HG03060 (cell line): ENCODE measurements around the gene STAG1.
"Not testable (repeated sequence)": the region's sequence is repeated elsewhere in the genome, so short reads cannot be mapped to it uniquely, and the experiment has no call there.

Experiments
- ATAC-seq: cut with Tn5 transposase; IDR thresholded peaks from one replicate; pipeline ENCODE4 v1.9.1; 2021; ENCODE audit warnings: low read depth, moderate number of reproducible peaks; ENCODE audit not compliant: unreplicated experiment

STAG1 gene

DNA sequence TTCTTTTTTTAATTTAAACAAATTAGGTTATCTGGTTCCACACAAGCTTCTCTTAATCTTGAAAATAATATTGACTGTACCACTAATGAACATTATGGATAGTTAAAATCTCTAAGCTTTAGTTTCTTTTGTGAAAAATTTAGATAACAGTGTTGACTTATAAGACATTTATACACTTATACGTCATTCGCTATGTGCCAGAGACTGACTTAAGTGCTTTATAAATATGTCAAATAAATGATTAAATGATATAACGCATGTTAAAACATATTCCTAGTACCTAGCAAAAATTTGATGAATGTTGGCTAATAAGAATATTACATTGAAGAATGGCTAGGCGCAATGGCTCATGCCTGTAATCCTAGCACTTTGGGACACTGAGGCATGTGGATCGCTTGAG, 405.7 kb downstream of the STAG1 start:
- ATAC-seq, result no peak

DNA sequence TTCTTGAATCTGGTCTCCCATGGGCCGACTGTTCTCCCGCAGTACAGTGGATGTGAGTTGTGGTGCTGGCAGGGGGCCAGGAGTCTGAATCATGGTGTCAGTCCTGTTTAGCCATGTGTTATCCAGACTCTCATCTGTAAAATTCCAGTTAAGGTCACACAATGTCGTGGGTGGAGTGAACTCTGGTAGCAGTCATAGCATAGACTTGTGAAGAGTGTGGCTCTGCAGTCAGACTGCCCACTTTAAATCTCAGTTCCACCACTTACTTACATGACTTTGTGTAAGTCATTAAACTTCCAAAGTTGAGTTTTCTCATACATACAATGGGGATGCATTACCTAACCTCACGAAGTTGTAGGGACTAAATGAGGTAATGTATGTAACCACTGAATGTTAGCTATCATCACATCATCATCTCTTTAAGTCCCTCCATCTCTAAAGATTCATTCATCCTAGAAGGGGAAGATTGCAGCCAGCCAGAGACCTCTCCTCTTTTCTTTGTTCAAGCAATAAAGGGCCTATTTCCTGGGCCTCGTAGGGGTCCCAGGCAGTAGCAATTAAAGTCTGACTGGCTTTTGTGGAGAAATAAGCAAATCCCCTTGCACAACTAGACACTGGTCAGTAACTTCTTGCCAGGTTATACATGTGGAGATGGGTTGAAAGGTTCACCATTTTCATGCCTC, 408.2 kb downstream of the STAG1 start:
- no peak for ATAC-seq

DNA sequence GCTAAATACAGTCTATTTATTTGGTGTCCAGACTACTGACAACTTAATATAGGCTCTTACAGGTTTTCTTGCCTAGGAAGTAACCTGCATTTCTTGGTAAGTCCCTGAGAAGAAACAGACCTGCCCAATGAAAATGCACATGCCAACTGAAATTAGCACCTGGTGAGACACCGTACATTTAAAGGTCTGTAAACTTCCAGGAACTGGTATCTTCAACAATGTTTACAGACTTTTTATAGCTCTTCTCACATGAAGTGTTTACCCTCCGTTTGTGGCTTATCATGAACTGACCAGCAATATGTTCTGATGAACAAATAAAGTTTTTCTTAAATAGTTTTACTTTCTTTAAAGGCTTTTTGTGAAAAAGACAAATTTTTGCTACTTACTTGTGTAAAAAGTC, 408.7 kb downstream of the STAG1 start:
- ATAC-seq, result no peak

DNA sequence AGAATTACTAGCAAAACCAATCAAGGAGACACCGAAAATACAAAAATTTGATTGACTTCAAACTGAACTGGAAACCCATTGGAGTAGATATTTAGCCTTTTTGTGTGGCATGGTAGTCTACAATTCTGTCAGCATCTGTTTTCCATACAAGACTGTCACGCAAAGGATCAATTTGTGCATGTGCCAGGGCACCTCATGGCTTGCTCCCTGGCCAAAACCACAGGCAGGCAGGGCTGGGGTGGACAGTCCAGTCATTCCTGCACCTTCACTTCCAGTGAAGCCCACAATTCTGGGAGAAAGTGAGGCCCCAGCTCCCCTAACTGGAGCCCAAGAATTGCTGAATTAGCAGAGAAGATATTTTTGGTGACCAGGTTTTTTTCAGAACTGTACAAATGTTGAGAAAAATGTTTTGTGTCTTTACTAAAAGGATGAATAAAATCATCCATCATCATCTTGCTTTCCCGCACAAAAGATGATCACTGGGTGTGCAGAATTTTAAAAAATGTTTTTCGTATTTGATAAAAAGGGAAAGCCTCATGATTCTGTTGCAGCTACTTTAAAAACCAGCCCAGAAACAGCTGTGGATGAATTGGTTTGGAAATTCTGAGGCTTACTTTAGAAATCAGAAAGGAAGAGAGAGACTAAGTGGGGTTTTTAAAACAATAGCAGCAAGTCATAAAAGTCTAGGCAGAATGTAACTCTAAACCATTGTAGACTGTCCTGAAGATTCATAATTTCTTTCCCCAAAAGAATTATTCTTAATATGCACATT, 415.7 kb downstream of the STAG1 start:
- ATAC-seq, result no peak

DNA sequence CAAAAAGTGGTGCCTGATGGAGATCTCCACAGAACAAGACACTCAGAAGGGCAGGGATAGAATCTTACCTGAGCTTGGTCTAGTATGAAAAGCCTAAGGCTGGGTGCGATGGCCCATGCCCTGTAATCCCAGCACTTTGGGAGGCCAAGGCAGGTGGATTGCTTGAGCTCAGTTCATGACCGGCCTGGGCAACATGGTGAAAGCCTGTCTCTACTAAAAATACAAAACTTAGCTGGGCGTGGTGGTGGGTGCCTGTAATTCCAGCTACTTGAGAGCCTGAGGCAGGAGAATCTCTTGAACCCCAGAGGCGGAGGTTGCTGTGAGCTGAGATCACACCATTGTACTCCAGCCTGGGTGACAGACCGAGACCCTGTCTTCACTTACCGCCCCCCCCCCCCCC, 417.5 kb downstream of the STAG1 start:
- not testable (repeated sequence) for ATAC-seq

DNA sequence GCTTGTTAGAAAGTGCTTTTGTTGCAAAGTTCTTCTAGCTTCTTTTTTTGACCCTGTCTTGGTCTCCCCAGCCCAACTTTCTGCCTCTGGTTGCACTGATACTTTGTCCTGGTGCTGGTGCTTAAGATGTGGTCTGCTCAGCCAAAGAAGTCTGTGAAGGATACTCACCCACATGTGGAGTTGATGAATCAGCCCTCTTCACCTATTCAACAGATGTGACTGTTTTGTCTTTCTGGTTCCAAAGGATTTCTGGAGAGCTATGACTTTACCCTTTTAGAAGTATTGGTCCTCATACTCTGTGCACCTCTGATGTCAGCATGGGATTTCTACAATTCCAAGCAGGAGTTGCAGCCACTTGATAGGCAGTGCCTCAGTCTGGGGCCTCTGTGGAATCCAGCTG, 418.0 kb downstream of the STAG1 start:
- ATAC-seq, result no peak

DNA sequence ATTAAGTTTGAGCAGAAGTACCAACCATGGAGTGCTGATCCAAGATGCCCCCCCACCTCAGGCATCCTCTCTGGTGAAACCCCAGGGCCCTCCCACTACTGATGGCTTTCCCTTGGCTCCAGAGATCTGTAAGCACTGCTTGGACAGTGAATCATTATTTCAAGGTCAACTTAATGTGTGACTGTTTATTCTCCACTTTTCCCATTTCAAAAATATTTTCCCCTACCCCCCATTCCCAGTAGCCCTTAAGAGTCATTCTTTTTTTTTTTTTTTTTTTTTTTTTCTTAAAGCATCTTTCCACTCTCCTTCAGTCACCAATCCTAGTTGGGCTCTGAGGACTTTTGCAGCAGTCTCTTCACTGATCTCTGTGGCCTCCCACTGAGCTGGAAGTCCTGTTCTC, 419.4 kb downstream of the STAG1 start:
- no peak for ATAC-seq

DNA sequence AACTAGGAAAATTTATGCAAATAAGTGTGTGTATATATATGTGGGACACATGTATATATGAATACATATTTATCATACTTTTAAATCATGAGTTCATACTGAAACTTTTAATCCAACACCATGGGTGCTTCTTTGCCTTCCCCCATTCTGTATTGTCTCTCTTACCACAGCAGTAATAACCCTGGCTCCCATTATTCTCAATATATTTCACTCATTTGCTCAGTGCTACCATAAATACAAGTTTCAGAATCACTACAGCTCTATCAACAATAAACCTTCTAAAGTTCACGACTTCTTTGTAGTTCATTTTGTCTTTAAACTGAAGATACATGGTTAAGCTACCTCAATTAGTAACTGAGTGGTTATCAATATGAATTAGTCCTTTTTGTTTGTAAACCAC, 419.9 kb downstream of the STAG1 start:
- no peak for ATAC-seq

DNA sequence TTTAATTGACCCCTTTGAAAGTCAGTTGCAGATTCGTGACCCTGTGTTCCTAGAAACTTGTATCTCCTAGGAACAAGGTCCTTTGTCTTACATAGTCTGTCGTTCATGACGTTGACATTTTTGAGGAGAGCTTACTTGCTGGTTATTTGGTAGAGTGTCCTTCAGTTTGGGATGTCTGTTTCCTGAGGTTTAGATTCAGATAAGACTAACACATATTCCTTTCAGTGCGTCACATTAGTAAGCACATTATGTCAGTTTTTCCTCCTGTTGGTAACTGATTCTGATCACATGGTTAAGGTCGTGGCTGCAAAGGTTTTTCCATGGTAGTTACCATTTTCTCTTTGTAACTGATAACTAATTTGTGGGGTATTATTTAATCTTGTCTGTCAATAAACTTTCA, 421.3 kb downstream of the STAG1 start:
- ATAC-seq, result no peak

DNA sequence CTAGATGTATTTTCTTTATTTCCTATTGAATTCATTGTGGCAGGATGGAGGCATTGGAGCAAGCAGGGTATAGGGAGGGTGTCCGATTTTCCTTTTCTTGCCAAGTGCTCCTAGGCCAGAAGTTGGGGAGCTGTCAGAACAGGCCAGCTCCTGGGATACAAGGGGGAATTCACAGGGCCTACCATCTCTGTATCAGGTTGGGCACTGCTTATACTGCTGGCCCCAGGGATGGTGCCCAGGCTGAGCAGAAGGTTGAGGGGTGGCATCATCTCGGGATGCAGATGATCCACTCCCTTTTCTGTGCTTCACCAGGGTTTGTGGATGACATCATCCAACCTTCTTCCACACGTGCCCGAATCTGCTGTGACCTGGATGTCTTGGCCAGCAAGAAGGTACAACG, 422.6 kb downstream of the STAG1 start:
- ATAC-seq, result no peak

DNA sequence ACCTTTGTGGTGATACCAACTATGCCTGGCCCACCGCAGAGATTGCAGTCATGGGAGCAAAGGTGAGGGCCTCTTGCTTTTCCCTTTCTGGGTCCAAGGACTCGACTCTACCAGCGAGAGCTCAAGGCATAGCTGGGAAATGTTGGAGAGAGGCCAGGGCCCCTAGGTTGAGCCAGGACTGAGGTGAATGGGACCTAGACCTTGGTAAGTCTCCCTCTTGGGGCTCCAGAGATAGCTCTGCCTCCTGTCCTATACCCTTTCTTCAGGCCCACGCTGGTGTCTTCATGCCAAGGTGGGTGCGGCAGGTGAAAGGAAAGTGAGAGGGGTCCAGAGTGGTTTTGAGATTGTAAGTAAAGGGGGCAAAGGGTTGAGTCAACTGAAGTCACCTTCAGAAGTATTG, 424.5 kb downstream of the STAG1 start:
- no peak for ATAC-seq

DNA sequence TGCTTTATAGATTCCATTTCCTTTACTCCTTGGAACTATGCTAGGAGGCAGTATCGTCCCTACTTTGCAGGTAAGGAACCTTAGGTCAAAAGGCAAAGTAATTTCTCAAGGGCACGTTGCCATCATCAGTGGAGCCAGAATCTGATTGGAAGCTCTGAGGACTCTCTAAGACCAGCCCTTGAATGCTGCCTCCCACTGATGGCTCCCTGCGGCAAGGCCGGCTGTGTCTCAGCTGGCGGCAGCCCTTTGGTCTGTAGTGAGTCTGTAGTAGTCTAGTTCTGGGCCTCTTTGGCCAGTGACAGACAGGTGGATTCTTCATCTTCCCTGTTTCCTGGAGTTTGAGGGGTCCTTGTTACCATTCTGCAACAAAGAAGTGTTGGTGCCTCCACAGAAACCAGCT, 425.9 kb downstream of the STAG1 start:
- no peak for ATAC-seq

DNA sequence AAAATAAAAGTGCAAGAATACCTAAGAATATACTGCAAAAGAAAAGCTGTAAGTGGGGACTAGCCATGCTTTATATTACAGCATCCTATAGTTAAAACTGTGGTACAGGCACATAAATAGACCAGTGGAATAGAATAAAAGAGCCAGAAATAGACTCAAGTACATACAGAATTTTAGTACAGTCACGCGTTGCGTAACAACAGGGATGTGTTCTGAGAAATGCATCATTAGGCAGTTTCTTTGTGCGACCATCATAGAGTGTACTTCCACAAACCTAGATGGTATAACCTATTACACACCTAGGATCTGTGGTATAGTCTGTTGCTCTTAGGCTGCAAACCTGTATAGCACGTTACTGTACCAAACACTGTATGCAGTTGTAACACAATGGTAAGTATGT, 440.2 kb downstream of the STAG1 start:
- no peak for ATAC-seq

DNA sequence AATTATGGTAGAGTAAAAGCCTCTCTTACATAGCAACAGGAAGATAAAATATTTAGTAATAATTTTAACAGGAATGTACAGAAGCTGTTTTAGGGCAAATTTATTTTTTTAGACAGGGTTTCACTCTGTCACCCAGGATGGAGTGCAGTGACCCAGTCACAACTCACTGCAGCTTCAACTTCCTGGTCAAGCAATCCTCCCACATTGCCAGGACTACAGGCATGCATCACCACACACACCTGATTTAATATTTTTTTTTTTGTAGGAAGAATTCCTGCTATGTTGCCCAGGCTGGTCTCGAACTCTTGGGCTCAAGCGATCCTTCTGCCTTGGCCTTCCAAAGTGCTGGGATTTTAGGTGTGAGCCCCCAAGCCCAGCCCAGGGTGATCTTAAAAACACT, 440.9 kb downstream of the STAG1 start:
- ATAC-seq, result no peak

DNA sequence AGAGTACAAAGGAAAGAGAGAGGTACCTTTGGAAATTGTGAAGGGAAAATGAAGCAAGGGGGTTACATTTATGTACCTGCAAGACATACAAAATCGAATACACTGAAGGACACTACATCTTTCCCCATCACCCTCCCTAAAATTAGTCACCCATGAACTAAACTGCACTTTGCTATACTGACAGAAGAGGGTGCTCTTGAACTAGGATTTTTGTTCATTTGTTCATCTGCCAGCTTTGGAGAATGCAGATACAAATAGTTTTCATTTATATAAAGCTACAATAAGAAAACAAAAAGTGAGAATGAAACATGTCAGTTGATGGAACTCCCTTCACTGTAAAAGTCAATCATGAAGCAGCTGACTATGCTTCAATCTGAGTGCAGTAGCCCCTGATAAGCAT, 446.3 kb downstream of the STAG1 start:
- ATAC-seq, result no peak

DNA sequence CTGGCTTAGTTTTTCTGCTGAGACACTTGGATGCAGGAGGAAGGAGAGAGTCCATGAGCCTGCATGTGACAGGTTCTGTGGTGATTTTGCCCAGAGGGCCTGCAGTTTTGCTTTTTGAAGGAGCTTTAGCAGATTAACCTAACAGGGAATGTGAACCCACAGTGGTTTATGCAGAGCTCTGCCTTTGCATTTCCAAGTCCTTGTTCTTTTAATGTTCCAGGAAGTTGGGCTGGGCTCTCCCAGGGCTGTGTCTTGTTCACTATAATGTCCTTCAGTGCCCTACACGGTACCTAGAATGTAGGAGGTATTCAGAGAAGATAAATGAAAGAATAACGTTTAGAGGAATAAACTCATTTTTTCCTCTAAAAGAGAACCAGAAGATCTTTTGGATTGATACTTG, 451.7 kb downstream of the STAG1 start:
- no peak for ATAC-seq

DNA sequence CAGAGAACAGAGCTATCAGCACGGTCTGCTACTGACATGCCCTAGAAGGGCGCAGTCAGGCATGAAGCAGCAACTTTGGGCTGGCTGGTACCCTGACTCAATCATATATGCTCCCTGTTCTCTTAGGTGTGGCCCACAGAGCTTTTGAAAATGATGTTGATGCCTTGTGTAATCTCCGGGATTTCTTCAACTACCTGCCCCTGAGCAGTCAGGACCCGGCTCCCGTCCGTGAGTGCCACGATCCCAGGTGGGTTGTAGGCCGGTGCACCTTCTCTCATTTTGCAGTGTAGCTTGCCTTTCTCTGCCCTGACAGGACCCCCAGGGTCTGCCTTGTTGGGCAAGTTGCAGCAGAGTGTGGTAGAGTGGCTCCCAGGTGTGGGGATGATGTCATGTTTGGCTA, 454.4 kb downstream of the STAG1 start:
- ATAC-seq, result no peak

DNA sequence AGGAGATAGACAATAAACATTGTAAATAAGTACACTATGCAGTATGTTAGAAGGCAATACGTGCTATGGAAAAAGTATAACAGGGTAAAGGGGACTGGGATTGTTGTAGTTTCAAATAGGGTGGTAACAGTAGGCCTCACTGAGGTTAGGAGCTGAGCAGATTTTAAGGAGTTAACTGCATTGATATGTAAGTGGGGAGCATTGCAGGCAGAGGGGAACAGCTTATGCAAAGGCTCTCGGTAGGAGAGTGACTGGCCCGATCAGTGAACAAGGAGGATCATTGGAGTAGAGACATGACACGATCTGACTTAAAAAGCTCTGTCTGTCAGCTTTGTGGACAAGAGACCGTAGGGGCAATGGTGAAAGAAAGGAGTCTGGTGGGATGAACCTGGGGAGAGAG, 455.2 kb downstream of the STAG1 start:
- no peak for ATAC-seq

DNA sequence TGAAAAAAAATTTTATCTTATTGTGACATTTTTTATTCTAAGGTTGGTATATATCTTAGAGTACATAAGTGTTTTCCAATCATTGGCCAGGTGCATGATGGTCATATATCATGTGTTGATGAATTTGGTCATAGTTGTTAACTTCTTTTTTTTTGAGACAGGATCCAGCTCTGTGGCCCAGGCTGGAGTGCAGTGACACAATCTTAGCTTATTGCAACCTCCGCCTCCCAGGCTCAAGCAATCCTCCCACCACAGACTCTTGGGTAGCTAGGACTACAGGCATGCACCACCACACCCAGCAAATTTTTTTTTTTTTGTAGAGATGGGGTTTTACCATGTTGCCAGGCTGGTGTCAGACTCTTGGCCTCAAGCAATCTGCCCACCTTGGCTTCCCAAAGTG, 458.0 kb downstream of the STAG1 start:
- ATAC-seq, result no peak

DNA sequence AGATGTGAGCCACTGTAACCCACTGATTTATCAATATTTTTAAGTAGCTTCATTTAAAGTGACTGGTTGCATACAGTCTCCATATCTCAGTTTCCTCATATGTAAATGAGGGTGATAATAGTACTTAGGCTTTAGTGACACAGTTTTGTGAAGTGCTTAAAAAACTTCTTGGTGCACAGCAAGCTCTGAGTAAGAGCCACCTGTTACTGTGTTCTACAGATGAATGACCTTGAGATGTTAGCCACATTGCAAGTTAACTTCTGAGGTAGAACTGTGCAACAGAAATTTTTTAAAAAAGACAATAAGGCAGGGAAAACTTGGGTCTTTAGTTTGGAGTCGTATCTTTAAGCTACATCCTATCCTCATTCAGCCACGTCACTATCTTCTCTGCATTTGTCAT, 458.9 kb downstream of the STAG1 start:
- no peak for ATAC-seq

DNA sequence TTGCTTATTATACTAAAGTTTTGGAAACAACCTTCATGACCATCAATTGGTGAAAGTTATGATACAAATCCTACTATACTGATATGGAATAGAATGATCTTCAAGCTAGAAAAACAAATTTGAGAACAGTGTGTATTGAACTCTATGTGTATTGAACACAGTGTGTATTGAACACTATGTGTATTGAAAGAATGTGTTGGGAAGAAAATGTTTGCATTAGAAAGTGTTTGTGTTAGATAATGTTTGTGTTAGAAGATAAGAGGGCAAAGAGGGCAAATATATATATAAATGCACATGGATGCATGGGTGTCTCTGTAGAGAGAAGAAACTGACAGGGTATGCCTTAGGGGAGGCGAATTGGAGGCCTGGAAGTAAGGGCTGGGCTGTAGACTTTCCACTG, 459.7 kb downstream of the STAG1 start:
- no peak for ATAC-seq

DNA sequence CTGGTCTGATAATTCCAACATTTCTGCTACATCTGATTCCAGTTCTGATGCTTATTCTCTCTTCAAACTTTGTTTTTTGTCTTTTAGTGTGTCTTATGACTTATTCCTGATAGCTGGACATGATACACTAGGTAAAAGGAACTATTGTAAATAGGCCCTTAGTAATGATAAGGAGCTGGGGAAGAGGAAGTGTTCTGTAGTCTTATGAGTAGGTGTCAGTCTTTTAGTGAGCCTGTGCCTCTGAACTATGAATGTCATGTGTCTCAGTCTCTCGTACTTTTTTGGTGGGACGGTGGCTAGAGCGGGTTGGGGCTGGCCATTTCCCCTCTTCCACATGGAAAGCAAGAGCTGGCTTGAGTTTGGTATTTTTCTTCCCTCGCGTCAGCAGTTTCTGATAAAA, 460.9 kb downstream of the STAG1 start:
- ATAC-seq, result no peak
